Measurements from ENCODE around the gene EMSY.

Gene EMSY

GRCh38 chr11:76523786-76524436 lies 79.1 kb downstream of the EMSY start:
- DNase-seq, result no peak

GRCh38 chr11:76524461-76524860 lies 79.6 kb downstream of the EMSY start:
- no peak for DNase-seq

- DNase-seq, result no peak
Observed at GRCh38 chr11:76524919-76525318, 80.1 kb downstream of the EMSY start.

- no peak for DNase-seq
Observed at GRCh38 chr11:76526878-76527277, 82.1 kb downstream of the EMSY start.

GRCh38 chr11:76542436-76542835 lies 97.6 kb downstream of the EMSY start:
- DNase-seq, result no peak

GRCh38 chr11:76543006-76543703 lies 98.3 kb downstream of the EMSY start:
- no peak for DNase-seq

- DNase-seq, result no peak
Observed at GRCh38 chr11:76550781-76551180, 106.0 kb downstream of the EMSY start.

- DNase-seq, result no peak
Observed at GRCh38 chr11:76551400-76551799, 106.6 kb downstream of the EMSY start.

GRCh38 chr11:76552987-76553386 lies 108.2 kb downstream of the EMSY start:
- no peak for DNase-seq

GRCh38 chr11:76553554-76554476 lies 109.0 kb downstream of the EMSY start:
- no peak for DNase-seq

GRCh38 chr11:76554767-76555166 lies 109.9 kb downstream of the EMSY start:
- DNase-seq, result no peak

GRCh38 chr11:76557466-76557865 lies 112.6 kb downstream of the EMSY start:
- no peak for DNase-seq

GRCh38 chr11:76558473-76558872 lies 113.7 kb downstream of the EMSY start:
- no peak for DNase-seq

- no peak for DNase-seq
Observed at GRCh38 chr11:76558891-76559290, 114.1 kb downstream of the EMSY start.

- no peak for DNase-seq
Observed at GRCh38 chr11:76559346-76559745, 114.5 kb downstream of the EMSY start.

GRCh38 chr11:76560219-76560618 lies 115.4 kb downstream of the EMSY start:
- DNase-seq, result peak; percentile 25

- DNase-seq, result no peak
Observed at GRCh38 chr11:76561245-76561644, 116.4 kb downstream of the EMSY start.

- no peak for DNase-seq
Observed at GRCh38 chr11:76562541-76562940, 117.7 kb downstream of the EMSY start.

- no peak for DNase-seq
Observed at GRCh38 chr11:76564364-76564763, 119.5 kb downstream of the EMSY start.

GRCh38 chr11:76566811-76567210 lies 122.0 kb downstream of the EMSY start:
- no peak for DNase-seq

GRCh38 chr11:76567261-76567660 lies 122.4 kb downstream of the EMSY start:
- DNase-seq, result no peak

GRCh38 chr11:76568139-76568538 lies 123.3 kb downstream of the EMSY start:
- no peak for DNase-seq

GRCh38 chr11:76568621-76569020 lies 123.8 kb downstream of the EMSY start:
- no peak for DNase-seq
